SK-N-SH (cell line): Measurements from ENCODE around the gene RASEF. TPM values are rescaled to one million over a fixed set of nuclear protein-coding genes. Genes with fewer than 3 reads are reported as not detected.

Experiments used
- CTCF ChIA-PET: fragments of 300-600, 350-600 bp; formaldehyde crosslinking; extraction: SDS; loops from one replicate; lab custom pipeline; 2021; lab: Yijun Ruan, JAX
- POLR2A ChIA-PET: fragments of 350-600 bp; sonication (Branson Sonifier 250); formaldehyde crosslinking; extraction: SDS; loops from one replicate; lab custom pipeline; 2020; ENCODE audit warnings: antibody characterized with exemption, inconsistent platforms; lab: Yijun Ruan, JAX
- DNase-seq: peaks from one replicate; pipeline ENCODE4 v3.0.0; 2012
- H2AFZ ChIP-seq: fragments of 200-600 bp; sonication (generic); 2 replicates; pipeline ENCODE4 v1.8.1; 2016; ENCODE audit warnings: antibody characterized with exemption, mild to moderate bottlenecking, low read depth
- H3F3A ChIP-seq: fragments of 200-600 bp; sonication (generic); replicated peaks from 2 replicates; pipeline ENCODE3; 2016; ENCODE audit warnings: antibody characterized with exemption, mild to moderate bottlenecking; ENCODE audit not compliant: insufficient read depth
- H3K27ac ChIP-seq, 2 experiments: fragments of 200-500 bp in 1 of 2; fragments of 200-600 bp in 1 of 2; sonication (Bioruptor generic) in 1 of 2; sonication (generic), shearing (Covaris generic) in 1 of 2; 2 replicates each; pipeline versions ENCODE4 v1.5.1 to v1.6.1; 2014 to 2016; ENCODE audit warnings: low read depth in 2 of 2, inconsistent platforms in 1 of 2, low read length in 1 of 2, mild to moderate bottlenecking in 1 of 2, mixed read lengths in 1 of 2
- H3K27me3 ChIP-seq: fragments of 200-600 bp; sonication (generic), shearing (Covaris generic); 2 replicates; pipeline ENCODE4 v1.6.1; 2016; ENCODE audit warnings: mixed run types; ENCODE audit not compliant: insufficient read depth
- H3K36me3 ChIP-seq, 2 experiments: fragments of 200-500 bp in 1 of 2; fragments of 200-600 bp in 1 of 2; sonication (Bioruptor generic) in 1 of 2; sonication (generic) in 1 of 2; replicated peaks in 1 of 2; 2 replicates each; pipeline versions ENCODE3 to v1.5.1; 2014 to 2016; ENCODE audit warnings: low read length in 1 of 2, mild to moderate bottlenecking in 1 of 2; ENCODE audit not compliant: insufficient read depth in 2 of 2, control insufficient read depth in 1 of 2
- H3K4me1 ChIP-seq, 2 experiments: fragments of 200-500 bp in 1 of 2; fragments of 200-600 bp in 1 of 2; sonication (Bioruptor generic) in 1 of 2; sonication (generic), shearing (Covaris generic) in 1 of 2; 2 replicates each; pipeline versions ENCODE4 v1.5.1 to v1.6.1; 2014 to 2016; ENCODE audit warnings: low read depth in 1 of 2, low read length in 1 of 2, mixed run types in 1 of 2; ENCODE audit not compliant: insufficient read depth in 2 of 2, control insufficient read depth in 1 of 2
- H3K4me2 ChIP-seq: fragments of 200-600 bp; sonication (generic), shearing (Covaris generic); 2 replicates; pipeline ENCODE4 v1.6.1; 2017; ENCODE audit warnings: mixed run types
- H3K4me3 ChIP-seq, 2 experiments: fragments of 200-500 bp in 1 of 2; fragments of 200-600 bp in 1 of 2; sonication (Bioruptor generic) in 1 of 2; sonication (generic), shearing (Covaris generic) in 1 of 2; 2 replicates each; pipeline versions ENCODE4 v1.5.1 to v1.8.1; 2014 to 2016; ENCODE audit warnings: low read depth in 2 of 2, inconsistent platforms in 1 of 2, low read length in 1 of 2, mild to moderate bottlenecking in 1 of 2, mixed read lengths in 1 of 2, moderate library complexity in 1 of 2
- H3K79me2 ChIP-seq: fragments of 200-600 bp; sonication (generic); 2 replicates; pipeline ENCODE4 v1.8.1; 2017; ENCODE audit warnings: mild to moderate bottlenecking; ENCODE audit not compliant: insufficient read depth
- H3K9ac ChIP-seq: fragments of 200-600 bp; sonication (generic); 2 replicates; pipeline ENCODE4 v1.6.1; 2017; ENCODE audit warnings: mixed run types
- H3K9me2 ChIP-seq: fragments of 200-600 bp; sonication (generic); 2 replicates; pipeline ENCODE4 v1.6.1; 2017; ENCODE audit warnings: mixed run types
- H3K9me3 ChIP-seq: fragments of 200-600 bp; sonication (generic); 2 replicates; pipeline ENCODE4 v1.6.1; 2017; ENCODE audit warnings: mixed run types, mild to moderate bottlenecking, moderate library complexity
- H4K20me1 ChIP-seq: fragments of 200-600 bp; sonication (generic); 2 replicates; pipeline ENCODE4 v1.6.1; 2017; ENCODE audit warnings: mild to moderate bottlenecking, mixed run types; ENCODE audit not compliant: insufficient read depth
- EP300 ChIP-seq, 2 experiments: IDR thresholded peaks; 2 replicates each; pipeline versions ENCODE4 v1.4.0 to v1.6.1; 2012; ENCODE audit warnings: borderline replicate concordance in 1 of 2, low read depth in 1 of 2, low read length in 1 of 2
- GABPA ChIP-seq: IDR thresholded peaks from 2 replicates; pipeline ENCODE4 v1.4.0; 2012; ENCODE audit warnings: low read depth, mild to moderate bottlenecking
- MAX ChIP-seq: IDR thresholded peaks from 2 replicates; pipeline ENCODE4 v1.4.0; 2012; ENCODE audit warnings: low read depth
- RAD21 ChIP-seq: IDR thresholded peaks from 2 replicates; pipeline ENCODE4 v1.6.1; 2012; ENCODE audit warnings: mild to moderate bottlenecking, low read length
- REST ChIP-seq: IDR thresholded peaks from 2 replicates; pipeline ENCODE4 v1.6.1; 2012; ENCODE audit warnings: mild to moderate bottlenecking, low read depth, low read length, moderate library complexity
- SIN3A ChIP-seq: IDR thresholded peaks from 2 replicates; pipeline ENCODE4 v1.6.1; 2012; ENCODE audit warnings: low read depth, mild to moderate bottlenecking, low read length, moderate library complexity, borderline replicate concordance
- WGBS: methylation state at CpG from one replicate; pipeline ENCODE4 v1.1.6; 2017; ENCODE audit warnings: low lambda C conversion rate; 5-methylcytosine and 5-hydroxymethylcytosine counted together
- polyA plus RNA-seq, 3 experiments: library from polyadenylated mRNA; depleted of rRNA; stranded (reverse); fragments of >200 nt; gene quantifications; 2 replicates each; pipeline ENCODE4 v1.2.3, GENCODE V29; 2012
- TF ChIP-seq, protein P1 (sequence below): IDR thresholded peaks from 2 replicates; pipeline ENCODE4 v1.4.0; 2012; ENCODE audit warnings: low read depth, borderline replicate concordance
- TF ChIP-seq, protein P2 (sequence below): fragments of 150-350 bp; IDR thresholded peaks from 2 replicates; pipeline ENCODE4 v1.6.1; 2016; ENCODE audit warnings: mild to moderate bottlenecking, low read depth, low read length

RASEF gene
- polyA plus RNA-seq, 1 of the 3 experiments (the other 2 are of a cell fraction): not detected

DNA sequence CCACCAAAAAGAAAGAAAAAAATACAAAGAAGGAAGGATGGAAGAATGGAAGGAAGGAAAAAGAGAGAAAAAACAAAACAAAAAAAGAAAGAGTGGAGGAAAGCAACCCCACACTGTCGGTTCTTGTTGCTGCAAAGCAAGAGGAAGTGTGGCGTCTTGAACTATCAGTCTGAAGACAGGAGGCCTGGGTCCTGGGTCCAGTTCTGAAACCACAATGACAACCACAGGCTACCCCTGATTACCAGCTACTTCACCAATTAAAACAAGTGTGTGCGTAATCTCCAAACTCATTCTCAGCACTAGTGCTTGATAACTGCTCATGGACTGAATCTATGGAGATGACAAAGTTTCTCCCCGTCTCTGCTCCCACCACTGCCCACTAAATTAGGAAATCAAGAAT is 93.7 kb downstream of the RASEF start:
- DNase-seq: no peak
- ChIA-PET POLR2A (no interaction called here), CTCF (no interaction called here)
- Histone ChIP-seq H3K79me2 (no peaks in the 10 kb centered on the region), H3K36me3 (no peaks in the 10 kb centered on the region), H3K4me3 (no peak overlapping the region), H3F3A (no peaks in the 10 kb centered on the region), H3K9ac (no peak overlapping the region), H3K27me3 (no peaks in the 10 kb centered on the region; the same call in 1 of the 2 replicates), H2AFZ (no peak overlapping the region), H3K9me2 (no peaks in the 10 kb centered on the region), H3K4me2 (no peak overlapping the region), H4K20me1 (no peaks in the 10 kb centered on the region), H3K4me1 (no peaks in the 10 kb centered on the region), H3K27ac (no peak overlapping the region), H3K9me3 (no peaks in the 10 kb centered on the region)
- TF ChIP-seq REST (no peak), MAX (no peak), GABPA (no peak)
- 72% methylated on average over 4 of the region's 4 CpGs for WGBS

- Histone ChIP-seq H4K20me1 (no peaks in the 10 kb centered on the region), H3K4me1 (no peaks in the 10 kb centered on the region), H3K79me2 (no peaks in the 10 kb centered on the region), H3K27me3 (no peaks in the 10 kb centered on the region; the same call in 1 of the 2 replicates), H3K9ac (no peak overlapping the region), H2AFZ (no peak overlapping the region), H3K27ac (no peak overlapping the region), H3K36me3 (no peaks in the 10 kb centered on the region), H3F3A (no peaks in the 10 kb centered on the region), H3K9me3 (no peaks in the 10 kb centered on the region)
- CTCF ChIA-PET: no interaction called here
- DNase-seq: no peak
- TF ChIP-seq RAD21: no peak
- TF ChIP-seq, protein P1, sequence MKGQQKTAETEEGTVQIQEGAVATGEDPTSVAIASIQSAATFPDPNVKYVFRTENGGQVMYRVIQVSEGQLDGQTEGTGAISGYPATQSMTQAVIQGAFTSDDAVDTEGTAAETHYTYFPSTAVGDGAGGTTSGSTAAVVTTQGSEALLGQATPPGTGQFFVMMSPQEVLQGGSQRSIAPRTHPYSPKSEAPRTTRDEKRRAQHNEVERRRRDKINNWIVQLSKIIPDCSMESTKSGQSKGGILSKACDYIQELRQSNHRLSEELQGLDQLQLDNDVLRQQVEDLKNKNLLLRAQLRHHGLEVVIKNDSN: no peak
- no peak for TF ChIP-seq SIN3A
- TF ChIP-seq EP300 (IDR thresholded peaks at IDR 0.05; ENCODE audit: borderline replicate concordance in 1 of 2, low read depth in 1 of 2, low read length in 1 of 2): no peak
- TF ChIP-seq, protein P2, sequence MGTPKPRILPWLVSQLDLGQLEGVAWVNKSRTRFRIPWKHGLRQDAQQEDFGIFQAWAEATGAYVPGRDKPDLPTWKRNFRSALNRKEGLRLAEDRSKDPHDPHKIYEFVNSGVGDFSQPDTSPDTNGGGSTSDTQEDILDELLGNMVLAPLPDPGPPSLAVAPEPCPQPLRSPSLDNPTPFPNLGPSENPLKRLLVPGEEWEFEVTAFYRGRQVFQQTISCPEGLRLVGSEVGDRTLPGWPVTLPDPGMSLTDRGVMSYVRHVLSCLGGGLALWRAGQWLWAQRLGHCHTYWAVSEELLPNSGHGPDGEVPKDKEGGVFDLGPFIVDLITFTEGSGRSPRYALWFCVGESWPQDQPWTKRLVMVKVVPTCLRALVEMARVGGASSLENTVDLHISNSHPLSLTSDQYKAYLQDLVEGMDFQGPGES: no peak
- TF ChIP-seq, all 33 proteins: peak for 0
- no peaks in the 10 kb centered on the region for H3K9me2 ChIP-seq
- H3K4me2 ChIP-seq: no peak overlapping the region
- POLR2A ChIA-PET: no interaction called here
- no peak overlapping the region for H3K4me3 ChIP-seq
- WGBS: 47% methylated on average over 1 of the region's 1 CpG
Measured at GRCh38 chr9:82968816-82969215, 94.1 kb downstream of the RASEF start.
